ENCODE results near the gene B3GNT4.
"Not testable (repeated sequence)": the region's sequence is repeated elsewhere in the genome, so short reads cannot be mapped to it uniquely, and the experiment has no call there.

B3GNT4 gene

DNA sequence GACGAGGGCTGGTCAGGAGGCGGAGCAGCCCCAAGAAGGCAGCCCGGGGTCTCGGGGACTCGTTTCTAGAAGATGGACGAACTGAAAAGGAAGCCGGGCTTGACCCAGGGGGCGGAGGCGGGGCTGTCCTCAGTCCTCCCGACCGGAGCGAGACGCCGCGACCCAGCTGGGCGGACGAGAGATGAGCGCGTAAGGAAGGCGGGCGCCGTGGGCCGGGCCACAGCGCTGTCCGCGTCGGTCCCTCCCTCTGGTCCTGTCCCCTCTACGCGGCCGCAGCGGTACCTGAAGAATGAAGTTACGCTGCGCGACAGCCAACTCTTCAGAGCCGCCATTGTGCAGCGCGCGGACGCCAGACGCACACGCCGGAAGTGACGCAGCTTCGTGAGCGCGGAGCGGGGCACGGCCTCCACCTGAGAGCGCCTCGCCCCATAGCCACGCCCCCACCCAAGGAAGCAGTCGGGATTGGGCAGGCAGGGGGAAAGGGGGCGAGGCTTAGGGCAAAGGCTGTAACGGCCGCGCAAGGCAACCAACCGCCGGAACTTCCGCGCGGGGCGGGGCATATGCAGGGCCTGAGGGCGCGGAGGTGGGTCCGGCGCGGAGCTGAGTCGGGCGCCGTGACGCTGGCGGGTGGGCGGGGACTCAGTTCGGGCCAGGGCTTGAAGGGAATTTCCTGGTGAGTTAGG, 22.3 kb downstream of the B3GNT4 start, which contains the start of gene DIABLO:
TSS of gene DIABLO (minus strand) at position 370 of the 683 bp plus-strand sequence. CDS start at position 332, 38 bp downstream.
- DNase-seq, result peak; percentile 99 to 100

DNA sequence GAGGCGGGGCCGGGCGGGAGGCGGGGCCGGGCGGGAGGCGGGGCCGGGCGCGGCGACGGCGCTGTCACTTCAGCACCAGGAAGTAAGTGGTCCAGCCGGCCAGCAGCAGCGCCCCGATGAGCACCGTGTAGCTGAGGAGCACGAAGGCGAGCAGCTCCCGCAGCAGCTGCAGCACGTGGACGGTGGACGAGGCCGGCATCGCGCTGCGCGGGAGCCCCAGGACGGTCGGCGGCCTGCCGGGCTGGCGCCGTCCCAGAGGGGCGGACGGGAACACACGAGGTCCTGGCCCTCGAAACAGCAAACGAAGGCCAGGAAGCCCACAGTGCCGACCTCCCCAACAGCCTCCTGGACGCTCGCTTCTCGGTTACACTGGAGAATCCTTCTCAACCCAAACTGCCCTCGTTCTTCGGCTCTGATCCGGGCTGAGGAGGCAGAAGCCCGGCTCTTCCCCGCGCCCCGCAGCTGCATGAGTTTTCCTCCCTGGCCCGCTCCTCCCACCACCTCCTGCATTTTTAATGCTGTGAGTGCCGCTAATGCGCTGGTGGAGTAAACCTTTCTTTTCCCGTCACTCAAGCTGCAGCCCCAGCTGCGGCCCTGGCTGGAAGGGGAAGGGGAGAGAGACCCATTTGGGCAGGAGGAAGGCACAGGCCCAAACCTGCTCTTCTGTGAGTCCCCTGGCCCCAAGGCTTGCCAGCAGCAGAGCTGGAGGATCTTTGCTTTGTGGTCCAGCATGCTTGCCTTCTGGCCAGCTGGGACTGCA, 23.0 kb downstream of the B3GNT4 start:
- DNase-seq, result no peak

DNA sequence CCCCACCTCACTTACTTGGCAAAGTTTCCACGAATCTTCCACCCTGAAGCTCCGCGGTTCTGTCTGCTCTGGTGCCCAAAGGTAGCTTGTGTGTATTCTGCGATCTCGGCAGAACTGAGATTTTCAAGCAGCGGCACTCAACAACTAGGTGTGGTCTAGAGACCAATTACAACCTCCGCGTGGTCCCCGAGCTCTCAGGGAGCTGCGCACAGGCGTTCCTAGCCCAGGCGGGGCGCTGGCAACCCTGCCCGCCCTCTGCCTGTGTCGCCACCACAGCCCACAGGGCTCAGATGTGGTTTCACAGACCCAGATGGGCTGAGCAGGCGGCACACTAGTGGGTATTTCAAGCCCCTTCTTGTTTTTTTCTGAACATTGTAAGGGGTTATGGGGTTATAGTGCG, 23.8 kb downstream of the B3GNT4 start:
- DNase-seq, result peak; percentile 31 to 52

DNA sequence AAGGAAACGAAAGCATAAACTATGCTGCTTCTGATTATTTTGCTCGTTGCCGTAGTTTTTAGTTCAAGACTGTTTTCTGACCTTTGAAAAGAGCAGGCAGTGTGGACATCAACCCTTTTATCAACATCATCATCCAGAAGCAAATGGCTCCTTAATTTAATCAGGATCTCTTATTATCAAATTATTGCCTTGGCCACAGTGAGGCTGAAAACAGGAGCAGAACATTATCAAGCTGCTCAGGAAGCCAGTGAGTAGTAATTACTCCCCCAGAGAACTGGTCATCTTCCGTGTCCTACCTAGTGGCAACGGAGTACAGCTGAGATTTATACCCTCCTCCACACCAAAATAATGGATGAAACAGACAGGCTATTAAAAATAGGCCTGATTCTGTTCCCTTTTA, 24.6 kb downstream of the B3GNT4 start:
- DNase-seq, result no peak

DNA sequence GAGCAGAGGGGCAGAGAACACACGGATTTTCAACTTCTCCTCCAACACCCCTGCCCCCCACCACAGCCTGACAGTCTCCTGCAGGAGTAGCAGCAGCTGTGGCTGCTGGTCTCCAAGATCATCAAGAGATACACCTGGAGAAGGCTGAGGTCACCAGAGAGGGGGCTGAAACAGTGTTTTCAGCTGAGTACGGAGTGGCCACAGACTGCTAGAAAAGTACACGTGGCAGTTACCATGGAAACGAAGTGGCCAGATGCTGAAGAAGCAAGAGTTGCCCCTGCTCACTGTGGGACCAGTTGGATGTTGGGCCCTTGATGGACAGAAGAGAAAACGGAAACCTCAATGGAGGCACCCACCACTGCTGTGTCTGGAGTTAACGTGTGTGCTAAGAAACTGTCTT, 27.3 kb downstream of the B3GNT4 start:
- DNase-seq, result no peak

DNA sequence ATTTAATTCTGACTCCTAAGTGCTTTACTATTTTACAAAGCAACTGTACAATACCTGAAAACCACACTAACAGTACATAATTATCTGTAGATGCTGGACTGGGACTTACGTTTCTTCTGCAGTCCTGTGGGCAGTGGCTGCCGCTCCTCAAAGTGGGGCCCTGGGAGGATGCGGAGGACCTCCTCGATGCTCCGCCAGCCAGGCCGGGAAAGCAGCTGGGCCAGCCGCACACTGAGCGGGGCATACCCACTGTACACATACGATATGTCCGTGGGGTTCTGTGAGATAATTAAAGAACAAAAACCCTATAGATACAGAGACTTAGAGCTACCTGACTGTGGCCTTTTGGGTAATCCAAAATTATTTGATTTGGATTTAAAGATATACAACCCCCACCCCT, 29.2 kb downstream of the B3GNT4 start:
- no peak for DNase-seq

DNA sequence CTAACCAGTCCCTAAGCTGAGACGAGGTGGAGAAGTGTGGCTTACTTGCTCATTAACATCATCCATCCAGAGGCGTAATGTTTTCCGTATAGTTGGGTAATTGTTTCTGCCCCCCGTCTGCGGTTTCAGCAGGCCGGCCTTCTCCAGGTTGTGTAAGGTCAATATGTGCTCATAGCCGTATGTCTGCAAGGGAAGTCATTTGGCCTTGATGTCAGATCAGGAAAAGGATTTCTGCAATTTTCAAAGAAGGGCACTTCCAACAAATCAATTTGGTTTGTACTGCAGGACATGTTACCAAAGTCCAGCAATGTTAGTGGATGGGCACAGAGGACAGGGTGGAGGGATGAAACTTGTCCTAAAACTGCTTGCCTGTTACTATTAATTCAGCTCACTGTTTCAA, 32.2 kb downstream of the B3GNT4 start:
- DNase-seq, result no peak

DNA sequence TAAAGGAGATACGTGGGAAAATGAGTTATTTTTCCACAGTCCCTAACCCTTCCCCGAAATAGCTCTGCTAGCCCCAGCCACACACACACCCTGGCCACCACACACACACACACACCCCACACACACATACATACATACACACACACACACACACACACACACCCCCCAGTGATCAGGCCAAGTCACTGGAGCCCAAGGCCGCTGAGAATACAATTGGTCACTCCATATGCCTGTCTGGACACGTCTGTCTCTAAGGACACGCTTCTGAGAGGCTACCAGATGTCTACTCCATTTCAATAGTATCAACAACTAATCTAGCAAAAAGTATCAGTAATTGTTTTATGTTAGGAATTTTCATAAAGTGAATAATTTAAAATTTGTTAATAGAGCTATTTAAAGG, 35.4 kb downstream of the B3GNT4 start:
- no peak for DNase-seq

DNA sequence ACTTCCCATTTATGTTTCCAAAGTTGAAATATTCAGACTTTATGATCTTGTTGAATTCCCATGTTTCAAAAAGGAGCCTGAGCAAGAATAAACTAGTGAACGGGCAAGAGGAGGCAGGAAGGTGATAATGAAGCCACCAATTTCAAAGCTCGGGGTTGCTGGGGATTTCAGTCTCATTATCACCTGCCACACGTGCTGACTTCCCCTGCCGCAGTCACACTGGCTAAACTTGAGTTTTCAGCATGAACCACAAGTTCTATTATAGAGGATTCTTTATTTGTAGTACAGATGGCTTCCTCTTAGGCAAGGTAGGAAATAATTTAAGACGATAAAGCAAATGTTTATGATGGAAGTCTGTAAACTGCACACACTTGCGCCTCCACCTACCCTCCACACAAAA, 40.5 kb downstream of the B3GNT4 start:
- no peak for DNase-seq

DNA sequence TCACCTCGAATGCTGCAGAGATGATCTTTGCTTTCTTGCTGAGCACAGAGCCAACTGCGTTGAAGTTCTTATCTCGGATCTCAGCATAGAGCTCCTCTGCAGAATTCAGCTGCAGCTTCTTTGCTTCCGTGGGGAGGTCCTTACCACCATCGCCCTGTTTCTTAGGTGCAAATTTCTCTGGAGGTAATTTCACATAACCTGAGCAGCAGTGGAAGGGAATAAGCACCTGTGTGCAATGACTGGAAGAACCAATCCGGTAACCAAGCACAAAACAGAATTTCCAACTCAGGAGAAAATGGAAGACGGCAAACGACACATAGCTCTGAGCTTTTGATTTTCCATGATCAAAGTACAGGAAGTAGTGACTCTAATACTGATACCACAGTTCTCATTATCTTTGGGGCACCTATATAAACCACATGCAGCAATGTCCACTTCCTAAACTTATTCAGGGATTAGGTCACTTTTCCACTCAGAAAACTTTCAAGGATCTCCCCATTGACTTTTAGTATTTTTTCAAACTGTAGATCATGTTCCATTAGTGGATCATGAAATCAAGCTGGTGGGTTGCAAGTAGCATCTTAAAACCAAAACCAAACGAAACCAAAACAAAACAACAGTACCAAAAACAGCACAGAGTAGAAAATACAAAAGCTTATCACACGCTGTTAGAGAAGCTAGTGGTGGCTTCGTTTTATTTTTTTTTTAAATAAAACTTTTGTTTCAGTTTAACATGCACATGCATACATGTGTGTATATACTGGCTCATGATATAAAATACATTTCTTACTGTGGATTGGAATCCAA, 41.3 kb downstream of the B3GNT4 start:
- DNase-seq, result no peak

DNA sequence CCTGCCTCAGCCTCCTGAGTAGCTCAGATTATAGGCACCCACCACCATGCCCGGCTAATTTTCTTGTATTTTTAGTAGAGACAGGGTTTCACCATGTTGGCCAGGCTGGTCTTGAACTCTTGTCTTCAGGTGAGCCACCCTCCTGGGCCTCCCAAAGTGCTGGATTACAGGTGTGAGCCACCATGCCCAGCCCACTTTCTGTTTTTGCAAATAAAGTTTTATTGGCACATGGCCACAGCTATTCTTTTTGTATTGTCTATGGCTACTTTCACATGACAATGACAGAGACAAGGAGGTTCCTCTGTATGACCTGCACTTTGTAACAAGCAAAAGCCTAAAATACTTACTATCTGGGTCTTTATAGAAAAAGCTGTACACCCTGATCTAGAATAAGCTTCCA, 42.0 kb downstream of the B3GNT4 start:
- no peak for DNase-seq

DNA sequence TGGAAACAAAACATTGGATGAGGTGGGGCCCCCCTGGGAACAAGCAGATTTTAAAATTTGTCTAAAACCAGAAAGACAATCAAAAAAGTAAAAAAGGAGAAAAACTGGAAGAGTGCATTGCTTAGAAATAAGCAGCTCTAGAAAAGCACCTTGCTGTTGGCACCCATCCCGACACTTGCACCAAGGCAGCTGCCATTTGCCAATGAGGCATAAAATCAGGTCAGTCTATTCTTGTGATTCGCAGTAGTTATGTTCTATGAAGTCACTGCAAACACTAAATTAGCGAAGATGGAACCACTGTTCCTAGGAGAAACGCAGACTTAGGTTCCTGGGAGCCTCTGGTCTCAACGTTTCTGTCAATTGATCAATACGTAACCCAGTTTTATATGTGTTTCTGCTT, 46.5 kb downstream of the B3GNT4 start:
- peak; percentile 1 to 24 for DNase-seq

DNA sequence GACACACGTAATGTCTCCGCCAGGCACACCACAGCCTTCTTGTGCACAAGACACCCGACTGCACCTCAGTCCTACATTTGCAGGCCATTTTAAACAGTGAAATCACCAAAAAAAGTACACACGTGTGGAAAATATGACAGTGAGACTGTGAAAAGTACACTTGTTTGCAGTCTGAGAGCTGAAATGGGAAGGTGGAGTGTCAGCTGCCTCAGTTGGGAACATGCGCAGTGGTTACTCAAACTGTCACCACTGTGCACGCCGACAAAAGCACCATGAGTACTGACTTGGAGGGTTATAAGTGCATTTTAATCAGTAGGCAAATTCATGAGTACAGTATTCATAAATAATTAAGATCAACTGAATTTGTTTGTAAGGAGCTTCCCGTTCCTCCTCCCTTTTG, 47.0 kb downstream of the B3GNT4 start:
- no peak for DNase-seq

DNA sequence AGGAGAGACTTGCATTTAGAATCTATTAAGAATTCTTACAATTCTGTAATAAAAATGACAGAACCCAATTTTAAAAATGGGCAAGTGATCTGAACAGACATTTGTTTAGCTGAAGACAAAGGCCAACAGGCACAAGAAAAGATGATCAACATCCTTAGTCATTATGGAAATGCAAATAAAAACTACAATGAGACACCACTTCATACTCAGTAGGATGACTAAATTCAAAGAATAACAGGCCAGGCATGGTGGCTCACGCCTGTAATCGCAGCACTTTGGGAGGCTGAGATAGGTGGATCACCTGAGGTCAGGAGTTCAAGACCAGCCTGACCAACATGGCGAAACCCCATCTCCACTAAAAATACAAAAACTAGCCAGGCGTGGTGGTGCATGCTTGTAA, 55.0 kb downstream of the B3GNT4 start:
- not testable (repeated sequence) for DNase-seq

Data from NCI-H2081 (cell line).